ENCODE results near the gene ORM2. TPM values are rescaled to one million over a fixed set of nuclear protein-coding genes. Genes with fewer than 3 reads are reported as not detected.

ORM2 gene
- total RNA-seq, 2 donors from 2014 or later: not detected

GRCh38 chr9:114307899-114308267, 21.8 kb upstream of the ORM2 start:
- Mint-ChIP-seq H3K9me3 (no peaks in the 10 kb centered on the region), H3K36me3 (no peaks in the 10 kb centered on the region), H3K27ac (peak overlapping the region in 1 of 2 donors; percentile 93)
- ATAC-seq (no peak), DNase-seq (ENCODE audit: low spot score in 2 of 2) (peak in 1 of 2 donors; percentile 14)

- ATAC-seq: no peak
- no peak overlapping the region for H3K27ac Mint-ChIP-seq
- H3K9me3 Mint-ChIP-seq: no peaks in the 10 kb centered on the region
- no peaks in the 10 kb centered on the region for H3K36me3 Mint-ChIP-seq
- DNase-seq (ENCODE audit: low spot score in 2 of 2): peak in 1 of 2 donors; percentile 50
Measured at GRCh38 chr9:114308361-114308950, 21.2 kb upstream of the ORM2 start.

DNA sequence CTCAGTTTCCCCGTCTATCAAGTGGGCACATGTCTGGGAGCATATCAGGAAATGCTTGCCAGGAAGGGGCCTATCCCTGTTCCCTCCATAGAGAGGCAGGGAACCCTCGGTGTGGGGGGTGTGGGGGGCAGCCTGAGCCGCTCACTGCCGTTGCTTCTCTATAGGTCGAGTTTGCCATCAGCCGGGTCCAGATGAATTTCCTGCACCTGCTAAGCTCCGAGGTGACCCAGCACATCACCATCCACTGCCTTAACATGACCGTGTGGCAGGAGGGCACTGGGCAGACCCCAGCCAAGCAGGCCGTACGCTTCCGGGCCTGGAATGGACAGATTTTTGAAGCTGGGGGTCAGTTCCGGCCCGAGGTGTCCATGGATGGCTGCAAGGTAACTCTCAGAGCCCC, 20.6 kb upstream of the ORM2 start:
- H3K9me3 Mint-ChIP-seq: no peaks in the 10 kb centered on the region
- DNase-seq (ENCODE audit: low spot score in 2 of 2) (peak in 1 of 2 donors; percentile 38), ATAC-seq (no peak)
- H3K27ac Mint-ChIP-seq: no peak overlapping the region
- no peaks in the 10 kb centered on the region for H3K36me3 Mint-ChIP-seq

- DNase-seq (ENCODE audit: low spot score in 2 of 2): peak in 1 of 2 donors; percentile 26
- Mint-ChIP-seq H3K27ac (no peak overlapping the region), H3K36me3 (peaks cover 0 to 6% of the 10 kb centered on the region in 2 donors), H3K9me3 (no peaks in the 10 kb centered on the region)
- no peak for ATAC-seq
Measured at GRCh38 chr9:114310471-114311450, 18.9 kb upstream of the ORM2 start.

GRCh38 chr9:114311571-114312512, 17.8 kb upstream of the ORM2 start:
- Mint-ChIP-seq H3K27ac (no peak overlapping the region), H3K36me3 (peaks cover 0 to 6% of the 10 kb centered on the region in 2 donors), H3K9me3 (no peaks in the 10 kb centered on the region)
- ATAC-seq (no peak), DNase-seq (ENCODE audit: low spot score in 2 of 2) (peak in 1 of 2 donors; percentile 21)

GRCh38 chr9:114312513-114312875, 17.2 kb upstream of the ORM2 start:
- no peaks in the 10 kb centered on the region for H3K9me3 Mint-ChIP-seq
- DNase-seq (ENCODE audit: low spot score in 2 of 2) (peak in 1 of 2 donors; percentile 40), ATAC-seq (no peak)
- H3K27ac Mint-ChIP-seq: no peak overlapping the region
- peaks cover 0 to 6% of the 10 kb centered on the region in 2 donors for H3K36me3 Mint-ChIP-seq

GRCh38 chr9:114313186-114313585, 16.5 kb upstream of the ORM2 start:
- H3K27ac Mint-ChIP-seq: no peak overlapping the region
- H3K36me3 Mint-ChIP-seq: peaks cover 0 to 6% of the 10 kb centered on the region in 2 donors
- no peak for DNase-seq (ENCODE audit: low spot score in 2 of 2)
- H3K9me3 Mint-ChIP-seq: no peaks in the 10 kb centered on the region
- no peak for ATAC-seq

GRCh38 chr9:114314256-114314867, 15.3 kb upstream of the ORM2 start:
- no peak overlapping the region for H3K27ac Mint-ChIP-seq
- ATAC-seq (no peak), DNase-seq (ENCODE audit: low spot score in 2 of 2) (no peak)
- no peaks in the 10 kb centered on the region for H3K9me3 Mint-ChIP-seq
- peaks cover 0 to 6% of the 10 kb centered on the region in 2 donors for H3K36me3 Mint-ChIP-seq

- ATAC-seq (no peak), DNase-seq (ENCODE audit: low spot score in 2 of 2) (peak in 1 of 2 donors; percentile 28)
- no peak overlapping the region for H3K27ac Mint-ChIP-seq
- no peaks in the 10 kb centered on the region for H3K9me3 Mint-ChIP-seq
- H3K36me3 Mint-ChIP-seq: peaks cover 0 to 6% of the 10 kb centered on the region in 2 donors
Measured at GRCh38 chr9:114314881-114315722, 14.6 kb upstream of the ORM2 start.

DNA sequence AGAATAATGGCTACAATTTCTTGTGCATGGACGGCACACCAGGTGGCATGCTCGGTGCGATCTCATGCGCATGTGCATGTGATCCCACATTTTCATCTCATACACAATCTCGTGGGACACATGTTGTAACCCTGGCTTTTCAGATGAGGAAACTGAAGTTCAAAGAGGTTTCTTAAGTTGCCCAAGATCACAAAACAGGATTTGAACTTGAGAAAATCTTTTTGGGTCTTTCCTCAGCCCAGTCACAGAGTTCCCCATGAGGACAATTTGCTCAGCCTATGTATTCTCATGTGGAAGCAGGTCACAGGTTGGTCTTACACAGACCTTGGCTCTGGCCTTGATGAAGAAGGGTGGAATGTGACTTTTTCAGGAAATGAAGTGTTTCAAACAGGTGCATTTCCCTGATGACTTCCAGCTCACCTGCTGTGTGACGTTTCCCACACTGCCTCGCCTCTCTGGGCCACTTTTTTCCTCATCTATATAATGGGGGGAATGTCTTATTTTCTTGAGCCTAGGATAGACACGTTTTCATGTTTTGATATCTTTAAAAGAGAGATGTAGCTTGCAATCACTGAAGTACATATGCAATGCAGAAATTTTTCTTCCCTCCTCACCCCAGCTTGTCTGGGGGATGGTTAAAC, 13.8 kb upstream of the ORM2 start:
- Mint-ChIP-seq H3K9me3 (no peaks in the 10 kb centered on the region), H3K27ac (no peak overlapping the region), H3K36me3 (peaks cover 0 to 6% of the 10 kb centered on the region in 2 donors)
- no peak for ATAC-seq
- no peak for DNase-seq (ENCODE audit: low spot score in 2 of 2)

- peak in 1 of 2 donors; percentile 26 for DNase-seq (ENCODE audit: low spot score in 2 of 2)
- Mint-ChIP-seq H3K36me3 (peaks cover 0 to 6% of the 10 kb centered on the region in 2 donors), H3K9me3 (no peaks in the 10 kb centered on the region), H3K27ac (no peak overlapping the region)
- ATAC-seq: no peak
Measured at GRCh38 chr9:114316605-114317230, 13.0 kb upstream of the ORM2 start.

DNA sequence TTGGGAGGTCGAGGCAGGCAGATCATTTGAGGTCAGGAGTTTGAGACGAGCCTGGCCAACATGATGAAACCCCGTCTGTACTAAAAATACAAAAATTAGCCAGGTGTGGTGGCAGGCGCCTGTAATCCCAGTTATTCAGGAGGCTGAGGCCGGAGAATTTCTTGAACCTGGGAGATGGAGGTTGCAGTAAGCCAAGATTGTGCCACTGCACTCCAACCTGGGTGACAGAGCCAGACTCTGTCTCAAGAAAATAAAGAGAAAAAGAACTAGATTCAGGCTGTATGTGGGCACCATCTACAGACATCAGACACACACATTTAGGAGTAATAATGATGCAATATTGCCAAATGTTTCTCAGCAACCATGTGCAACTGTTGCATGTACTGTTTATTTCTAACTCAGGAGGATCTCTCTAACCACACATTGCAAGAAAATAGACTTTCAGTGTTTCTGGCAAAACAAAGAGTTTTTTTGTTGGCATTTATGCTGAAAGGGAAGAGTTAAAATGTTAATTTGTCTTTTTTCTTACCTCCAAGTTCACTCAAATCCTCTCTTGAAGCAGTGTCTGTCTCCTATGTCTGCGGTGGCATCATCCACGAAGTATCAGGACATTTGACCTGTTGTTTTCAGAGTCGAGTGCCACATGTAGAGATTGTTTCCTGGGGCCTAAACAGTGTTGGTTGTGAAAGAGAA, 11.9 kb upstream of the ORM2 start:
- no peak overlapping the region for H3K27ac Mint-ChIP-seq
- ATAC-seq: no peak
- no peak for DNase-seq (ENCODE audit: low spot score in 2 of 2)

DNA sequence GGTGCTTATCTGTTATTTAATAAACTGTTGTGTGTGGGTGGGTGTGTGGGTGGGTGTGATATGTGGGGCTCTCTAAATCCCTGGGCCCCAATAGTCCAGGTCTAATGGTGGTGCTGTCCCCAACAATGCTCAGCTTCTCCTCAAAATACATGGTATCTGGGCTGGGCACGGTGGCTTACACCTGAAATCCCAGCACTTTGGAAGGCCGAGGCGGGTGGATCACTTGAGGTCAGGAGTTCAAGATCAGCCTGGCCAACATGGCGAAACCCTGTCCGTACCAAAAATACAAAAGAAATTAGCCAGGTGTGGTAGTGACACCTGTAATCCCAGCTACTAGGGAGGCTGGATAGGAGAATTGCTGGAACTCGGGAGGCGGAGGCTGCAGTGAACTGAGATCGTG, 11.3 kb upstream of the ORM2 start:
- no peak overlapping the region for H3K27ac Mint-ChIP-seq
- no peaks in the 10 kb centered on the region for H3K9me3 Mint-ChIP-seq
- DNase-seq (ENCODE audit: low spot score in 2 of 2): peak in 1 of 2 donors; percentile 28
- no peak for ATAC-seq
- peaks cover 0 to 6% of the 10 kb centered on the region in 2 donors for H3K36me3 Mint-ChIP-seq

More for the DNA sequence above, 11.9 kb upstream of the ORM2 start:
- Mint-ChIP-seq H3K36me3 (peaks cover 0 to 6% of the 10 kb centered on the region in 2 donors), H3K9me3 (no peaks in the 10 kb centered on the region)

DNA sequence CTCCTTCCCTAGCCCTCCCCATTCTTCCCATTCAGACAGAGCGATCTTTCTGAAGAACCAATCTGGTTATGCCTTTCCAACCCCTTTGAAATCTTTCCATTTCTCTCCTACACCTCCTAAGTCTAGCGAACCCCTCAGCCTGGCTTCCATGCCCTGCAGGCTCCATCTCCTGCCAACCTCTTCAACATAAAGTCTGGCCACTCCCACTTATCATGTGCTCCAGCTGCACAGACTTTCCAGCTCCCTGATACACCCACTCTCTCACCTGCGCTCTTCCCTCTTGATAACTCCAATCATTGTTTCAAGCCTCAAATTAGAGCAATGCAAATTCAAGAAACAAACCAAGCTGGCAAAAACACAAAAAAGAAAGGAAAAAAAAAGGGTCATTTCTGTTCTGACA, 10.5 kb upstream of the ORM2 start:
- Mint-ChIP-seq H3K9me3 (no peaks in the 10 kb centered on the region), H3K27ac (no peak overlapping the region), H3K36me3 (peaks cover 0 to 6% of the 10 kb centered on the region in 2 donors)
- DNase-seq (ENCODE audit: low spot score in 2 of 2): no peak
- no peak for ATAC-seq

All from activated naive CD4-positive, alpha-beta T cell treated with anti-CD3 and anti-CD28 coated beads, Interleukin-2, amount 50 U/mL, for 72 hours (primary cell).